ENCODE measurements around the gene L3MBTL4.
"Not testable (repeated sequence)": the region's sequence is repeated elsewhere in the genome, so short reads cannot be mapped to it uniquely, and the experiment has no call there.

DNA sequence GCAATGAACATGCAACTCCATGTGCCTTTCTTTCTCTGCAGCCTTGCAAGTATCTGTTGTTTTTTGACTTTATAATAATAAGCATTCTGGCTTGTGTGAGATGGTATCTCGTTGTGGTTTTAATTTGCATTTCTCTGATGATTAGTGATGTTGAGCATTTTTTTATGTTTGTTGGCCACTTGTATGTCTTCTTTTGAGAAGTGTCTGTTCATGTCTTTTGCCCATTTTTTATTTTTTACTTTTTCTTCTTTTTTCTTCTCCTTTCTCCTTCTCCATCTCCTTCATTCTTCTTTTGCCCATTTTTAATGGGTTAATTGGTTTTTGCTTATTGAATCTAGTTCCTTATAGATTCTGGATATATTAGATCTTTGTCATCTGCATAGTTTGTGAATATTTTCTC is 155.4 kb downstream of the L3MBTL4 start:
- TF ChIP-seq, protein P1, sequence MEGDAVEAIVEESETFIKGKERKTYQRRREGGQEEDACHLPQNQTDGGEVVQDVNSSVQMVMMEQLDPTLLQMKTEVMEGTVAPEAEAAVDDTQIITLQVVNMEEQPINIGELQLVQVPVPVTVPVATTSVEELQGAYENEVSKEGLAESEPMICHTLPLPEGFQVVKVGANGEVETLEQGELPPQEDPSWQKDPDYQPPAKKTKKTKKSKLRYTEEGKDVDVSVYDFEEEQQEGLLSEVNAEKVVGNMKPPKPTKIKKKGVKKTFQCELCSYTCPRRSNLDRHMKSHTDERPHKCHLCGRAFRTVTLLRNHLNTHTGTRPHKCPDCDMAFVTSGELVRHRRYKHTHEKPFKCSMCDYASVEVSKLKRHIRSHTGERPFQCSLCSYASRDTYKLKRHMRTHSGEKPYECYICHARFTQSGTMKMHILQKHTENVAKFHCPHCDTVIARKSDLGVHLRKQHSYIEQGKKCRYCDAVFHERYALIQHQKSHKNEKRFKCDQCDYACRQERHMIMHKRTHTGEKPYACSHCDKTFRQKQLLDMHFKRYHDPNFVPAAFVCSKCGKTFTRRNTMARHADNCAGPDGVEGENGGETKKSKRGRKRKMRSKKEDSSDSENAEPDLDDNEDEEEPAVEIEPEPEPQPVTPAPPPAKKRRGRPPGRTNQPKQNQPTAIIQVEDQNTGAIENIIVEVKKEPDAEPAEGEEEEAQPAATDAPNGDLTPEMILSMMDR (IDR thresholded peaks at IDR 0.05; ENCODE audit: poor library complexity), result not testable (repeated sequence)
- TF ChIP-seq EZH2 (IDR thresholded peaks at IDR 0.05; ENCODE audit: borderline replicate concordance), result not testable (repeated sequence)

Measured in hepatocyte (in vitro differentiated cells).